MCF 10A (cell line): ENCODE measurements around the gene CCDC197. TPM values are rescaled to one million over a fixed set of nuclear protein-coding genes. Genes with fewer than 3 reads are reported as not detected.

Source experiments
- BruUV-seq: library from RNA; stranded (reverse); fragments of 400-500 nt; replicated peaks from 2 replicates; lab custom pipeline; 2021; lab: Mats Ljungman, UMichigan
- CTCF ChIA-PET: fragments of 300-600 bp; sonication (Branson Sonifier 250); formaldehyde crosslinking; extraction: SDS; loops from one replicate; lab custom pipeline; 2021; ENCODE audit warnings: antibody characterized with exemption, inconsistent platforms; lab: Yijun Ruan, JAX
- POLR2A ChIA-PET: fragments of 300-600, 350-650 bp; sonication (Branson Sonifier 250); formaldehyde crosslinking; extraction: SDS; loops from one replicate; lab custom pipeline; 2020; ENCODE audit warnings: antibody characterized with exemption, inconsistent platforms; lab: Yijun Ruan, JAX
- DNase-seq: peaks from one replicate; pipeline ENCODE4 v3.0.0-alpha.2; 2018; ENCODE audit not compliant: unreplicated experiment
- H3K27ac Mint-ChIP-seq: one replicate; pipeline ENCODE4 v1.8.0; 2022; ENCODE audit warnings: mild to moderate bottlenecking, low read depth, mixed read lengths; ENCODE audit not compliant: unreplicated experiment
- H3K27me3 Mint-ChIP-seq: one replicate; pipeline ENCODE4 v1.8.0; 2022; ENCODE audit warnings: mixed read lengths; ENCODE audit not compliant: insufficient read depth, unreplicated experiment
- H3K36me3 Mint-ChIP-seq: one replicate; pipeline ENCODE4 v1.8.0; 2022; ENCODE audit warnings: mild to moderate bottlenecking, moderate library complexity, mixed read lengths; ENCODE audit not compliant: insufficient read depth, unreplicated experiment
- H3K4me1 Mint-ChIP-seq: one replicate; pipeline ENCODE4 v1.8.0; 2022; ENCODE audit warnings: mixed read lengths; ENCODE audit not compliant: insufficient read depth, unreplicated experiment
- H3K4me3 Mint-ChIP-seq: one replicate; pipeline ENCODE4 v1.8.0; 2022; ENCODE audit warnings: mild to moderate bottlenecking, moderate library complexity, mixed read lengths; ENCODE audit not compliant: unreplicated experiment
- H3K9me3 Mint-ChIP-seq: one replicate; pipeline ENCODE4 v1.8.0; 2022; ENCODE audit warnings: mixed read lengths; ENCODE audit not compliant: unreplicated experiment
- CTCF ChIP-seq: fragments of 200-600 bp; IDR thresholded peaks from one replicate; pipeline ENCODE4 v1.8.0; 2022; ENCODE audit warnings: antibody characterized with exemption, mild to moderate bottlenecking; ENCODE audit not compliant: unreplicated experiment
- intact Hi-C: fragments of 100-400 bp; cut with micrococcal nuclease; formaldehyde crosslinking; loops from 2 replicates; pipeline ENCODE4 v1.14.1; 2022
- total RNA-seq: library from RNA; stranded (reverse); gene quantifications from 2 replicates; pipeline ENCODE4 v1.2.3, GENCODE V29; 2022

CCDC197 gene
- total RNA-seq, 1 experiment from 2014 or later = not detected

- Mint-ChIP-seq H3K36me3 (peaks cover 6% of the 10 kb centered on the region), H3K9me3 (no peaks in the 10 kb centered on the region), H3K4me3 (no peak overlapping the region), H3K4me1 (peaks cover 12% of the 10 kb centered on the region), H3K27ac (no peak overlapping the region), H3K27me3 (no peaks in the 10 kb centered on the region)
- TF ChIP-seq CTCF = no peak
- POLR2A ChIA-PET = no interaction called here
- no peak for DNase-seq
- intact Hi-C loops = no loop called here
- CTCF ChIA-PET = no interaction called here
- no TSS peak for BruUV-seq
Observed at GRCh38 chr14:93954516-93954830, 42.6 kb upstream of the CCDC197 start.

GRCh38 chr14:93954900-93955849 lies 41.9 kb upstream of the CCDC197 start:
- Mint-ChIP-seq H3K27ac (no peak overlapping the region), H3K9me3 (no peaks in the 10 kb centered on the region), H3K4me3 (no peak overlapping the region), H3K27me3 (no peaks in the 10 kb centered on the region), H3K36me3 (peaks cover 6% of the 10 kb centered on the region), H3K4me1 (peaks cover 19% of the 10 kb centered on the region)
- DNase-seq = no peak
- TF ChIP-seq CTCF = no peak
- POLR2A ChIA-PET = interaction anchor here (1.0 kb wide), 1 partner anchor 43 kb away, joined by 3 read pairs; no protein-coding TSS in a partner anchor
- CTCF ChIA-PET = interaction anchor here (0.6 kb wide), 1 partner anchor 17 kb away, joined by 5 read pairs; no protein-coding TSS in a partner anchor
- no TSS peak for BruUV-seq
- intact Hi-C loops = no loop called here

GRCh38 chr14:93955850-93956481 lies 41.1 kb upstream of the CCDC197 start:
- TF ChIP-seq CTCF = no peak
- H3K27ac Mint-ChIP-seq = no peak overlapping the region
- intact Hi-C loops = no loop called here
- DNase-seq = no peak
- H3K27me3 Mint-ChIP-seq = no peaks in the 10 kb centered on the region
- H3K4me1 Mint-ChIP-seq = peaks cover 21% of the 10 kb centered on the region
- ChIA-PET POLR2A (interaction anchor here (1.0 kb wide), 1 partner anchor 44 kb away, joined by 3 read pairs; no protein-coding TSS in a partner anchor), CTCF (interaction anchor here (0.6 kb wide), 1 partner anchor 18 kb away, joined by 5 read pairs; no protein-coding TSS in a partner anchor)
- no peak overlapping the region for H3K4me3 Mint-ChIP-seq
- H3K36me3 Mint-ChIP-seq = peaks cover 6% of the 10 kb centered on the region
- no TSS peak for BruUV-seq
- H3K9me3 Mint-ChIP-seq = no peaks in the 10 kb centered on the region
